HEK293T (cell line): ENCODE data around the gene PIRT.

ENCODE experiments used
- FOXA1 ChIP-seq: fragments of 450-650 bp; IDR thresholded peaks from 2 replicates; pipeline ENCODE4 v1.6.1; 2016; ENCODE audit warnings: mild to moderate bottlenecking
- TARDBP ChIP-seq: fragments of 450-650 bp; IDR thresholded peaks from 2 replicates; pipeline ENCODE4 v1.6.1; 2016

GRCh38 chr17:10844621-10845387, 6.9 kb upstream of the PIRT start:
- TF ChIP-seq FOXA1 (no peak), TARDBP (no peak)
